ENCODE data around the gene EPO. TPM values are rescaled to one million over a fixed set of nuclear protein-coding genes. Genes with fewer than 3 reads are reported as not detected.

The EPO gene
- total RNA-seq, 4 donors from 2014 or later, result not detected

GRCh38 chr7:100683659-100684533 lies 36.4 kb upstream of the EPO start:
- no peak for DNase-seq (ENCODE audit: extremely low spot score)
- TF ChIP-seq CTCF (IDR thresholded peaks at IDR 0.05), result no peak
- Histone ChIP-seq H3K4me1 (peaks cover 17 to 44% (median 35%) of the 10 kb centered on the region in 4 donors), H3K27me3 (no peaks in the 10 kb centered on the region), H3K36me3 (peaks cover 65 to 100% (median 98%) of the 10 kb centered on the region in 4 donors), H3K9me3 (no peaks in the 10 kb centered on the region), H3K4me3 (no peak overlapping the region), H3K27ac (replicated peaks in 1 of 4) (no peak overlapping the region)
- 91% methylated on average over 23 of the region's 37 CpGs for WGBS
- intact Hi-C loops (cut with DNase I), result no loop called here

- peaks cover 24 to 45% (median 36%) of the 10 kb centered on the region in 4 donors for H3K4me1 ChIP-seq
- intact Hi-C loops (cut with DNase I), result no loop called here
- H3K4me3 ChIP-seq, result no peak overlapping the region
- peaks cover 64 to 100% (median 98%) of the 10 kb centered on the region in 4 donors for H3K36me3 ChIP-seq
- 95% methylated on average over 11 of the region's 16 CpGs for WGBS
- no peak overlapping the region for H3K27ac ChIP-seq (replicated peaks in 1 of 4)
- TF ChIP-seq EP300 (IDR thresholded peaks at IDR 0.05), result no peak
- TF ChIP-seq POLR2A (IDR thresholded peaks at IDR 0.05; ENCODE audit: low read depth), result no peak
- TF ChIP-seq CTCF (IDR thresholded peaks at IDR 0.05), result no peak
- no peak for TF ChIP-seq POLR2AphosphoS5 (IDR thresholded peaks at IDR 0.05)
- no peaks in the 10 kb centered on the region for H3K9me3 ChIP-seq
- H3K27me3 ChIP-seq, result no peaks in the 10 kb centered on the region
- no peak for DNase-seq (ENCODE audit: extremely low spot score)
These were observed 35.7 kb upstream of the EPO start for GRCh38 chr7:100684534-100685042.

- 92% methylated on average over 16 of the region's 18 CpGs for WGBS
- no peak for TF ChIP-seq CTCF (IDR thresholded peaks at IDR 0.05)
- TF ChIP-seq EP300 (IDR thresholded peaks at IDR 0.05), result no peak
- TF ChIP-seq POLR2AphosphoS5 (IDR thresholded peaks at IDR 0.05), result no peak
- no peak for TF ChIP-seq POLR2A (IDR thresholded peaks at IDR 0.05; ENCODE audit: low read depth)
- Histone ChIP-seq H3K27me3 (no peaks in the 10 kb centered on the region), H3K27ac (replicated peaks in 1 of 4) (no peak overlapping the region), H3K9me3 (no peaks in the 10 kb centered on the region), H3K36me3 (peaks cover 64 to 97% (median 95%) of the 10 kb centered on the region in 4 donors), H3K4me1 (peaks cover 30 to 45% (median 36%) of the 10 kb centered on the region in 4 donors), H3K4me3 (no peak overlapping the region)
- intact Hi-C loops (cut with DNase I), result no loop called here
- DNase-seq (ENCODE audit: extremely low spot score), result no peak
These were observed 35.1 kb upstream of the EPO start for GRCh38 chr7:100685049-100685605.

- no peaks in the 10 kb centered on the region for H3K9me3 ChIP-seq
- peaks cover 31 to 45% (median 36%) of the 10 kb centered on the region in 4 donors for H3K4me1 ChIP-seq
- DNase-seq (ENCODE audit: extremely low spot score), result no peak
- no peaks in the 10 kb centered on the region for H3K27me3 ChIP-seq
- 86% methylated on average over 17 of the region's 17 CpGs for WGBS
- peaks cover 64 to 92% (median 90%) of the 10 kb centered on the region in 4 donors for H3K36me3 ChIP-seq
- no peak for TF ChIP-seq EP300 (IDR thresholded peaks at IDR 0.05)
- TF ChIP-seq CTCF (IDR thresholded peaks at IDR 0.05), result no peak
- H3K4me3 ChIP-seq, result no peak overlapping the region
- intact Hi-C loops (cut with DNase I), result no loop called here
- no peak overlapping the region for H3K27ac ChIP-seq (replicated peaks in 1 of 4)
These were observed 34.6 kb upstream of the EPO start for GRCh38 chr7:100685631-100686145.

Measured in esophagus muscularis mucosa (tissue), 4 donors.